ENCODE data around the gene ACD. TPM values are rescaled to one million over a fixed set of nuclear protein-coding genes. Genes with fewer than 3 reads are reported as not detected.

Gene ACD
- polyA plus RNA-seq, 1 experiment = 11.4 TPM

DNA sequence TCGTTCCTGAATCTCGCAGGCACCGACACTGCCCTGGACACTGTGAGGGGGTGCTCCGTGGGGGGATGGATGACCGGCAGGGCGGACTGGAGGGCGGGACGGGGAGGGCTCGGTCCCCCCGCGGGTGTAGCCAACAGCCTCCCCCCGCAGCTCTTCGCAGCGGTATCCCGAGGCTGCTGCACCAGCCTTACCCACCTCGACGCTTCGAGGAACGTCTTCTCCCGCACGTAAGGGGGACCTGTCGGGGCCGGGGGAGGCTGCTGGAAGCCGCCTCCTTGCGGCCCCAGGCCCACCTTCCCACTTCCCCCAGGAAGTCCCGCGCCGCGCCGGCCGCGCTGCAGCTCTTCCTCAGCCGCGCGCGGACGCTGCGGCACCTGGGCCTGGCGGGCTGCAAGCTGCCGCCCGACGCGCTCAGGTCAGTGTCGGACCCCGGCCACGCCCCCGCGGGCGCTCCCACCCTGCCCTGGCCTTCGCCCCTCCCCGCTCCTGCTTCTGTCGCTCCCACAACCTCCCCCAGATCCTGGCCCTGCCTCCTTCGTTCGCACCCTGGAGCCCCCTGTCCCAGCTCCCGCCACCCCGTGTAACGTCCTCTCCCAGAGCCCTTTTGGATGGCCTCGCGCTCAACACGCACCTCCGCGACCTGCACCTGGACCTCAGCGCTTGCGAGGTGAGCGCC lies 11.8 kb downstream of the ACD start:
- CTCF ChIA-PET = interaction anchor here (2.3 to 10.2 kb wide), 2 partner anchors 101 to 127 kb away, joined by 5 to 75 read pairs; no protein-coding TSS in a partner anchor
- POLR2A ChIA-PET = interaction anchor here (1.1 kb wide), 1 partner anchor 86 kb away, joined by 4 read pairs; the partner anchor contains the start of gene CTCF
- no peak overlapping the region for H3K27ac ChIP-seq (ENCODE audit: low read depth, low read length)
- H3K9me3 ChIP-seq (ENCODE audit: control insufficient read depth, insufficient read depth, low read length) = no peaks in the 10 kb centered on the region; the same call in 1 of the 2 replicates
- no peak for DNase-seq (ENCODE audit: low read depth, low spot score)
- TF ChIP-seq, protein P1, sequence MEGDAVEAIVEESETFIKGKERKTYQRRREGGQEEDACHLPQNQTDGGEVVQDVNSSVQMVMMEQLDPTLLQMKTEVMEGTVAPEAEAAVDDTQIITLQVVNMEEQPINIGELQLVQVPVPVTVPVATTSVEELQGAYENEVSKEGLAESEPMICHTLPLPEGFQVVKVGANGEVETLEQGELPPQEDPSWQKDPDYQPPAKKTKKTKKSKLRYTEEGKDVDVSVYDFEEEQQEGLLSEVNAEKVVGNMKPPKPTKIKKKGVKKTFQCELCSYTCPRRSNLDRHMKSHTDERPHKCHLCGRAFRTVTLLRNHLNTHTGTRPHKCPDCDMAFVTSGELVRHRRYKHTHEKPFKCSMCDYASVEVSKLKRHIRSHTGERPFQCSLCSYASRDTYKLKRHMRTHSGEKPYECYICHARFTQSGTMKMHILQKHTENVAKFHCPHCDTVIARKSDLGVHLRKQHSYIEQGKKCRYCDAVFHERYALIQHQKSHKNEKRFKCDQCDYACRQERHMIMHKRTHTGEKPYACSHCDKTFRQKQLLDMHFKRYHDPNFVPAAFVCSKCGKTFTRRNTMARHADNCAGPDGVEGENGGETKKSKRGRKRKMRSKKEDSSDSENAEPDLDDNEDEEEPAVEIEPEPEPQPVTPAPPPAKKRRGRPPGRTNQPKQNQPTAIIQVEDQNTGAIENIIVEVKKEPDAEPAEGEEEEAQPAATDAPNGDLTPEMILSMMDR (IDR thresholded peaks at IDR 0.05; ENCODE audit: low read depth, low read length) = no peak
- H3K4me3 ChIP-seq (ENCODE audit: low read depth, low read length) = no peak overlapping the region
- peaks cover 64% of the 10 kb centered on the region for H3K27me3 ChIP-seq (ENCODE audit: control insufficient read depth, insufficient read depth, low read length)

DNA sequence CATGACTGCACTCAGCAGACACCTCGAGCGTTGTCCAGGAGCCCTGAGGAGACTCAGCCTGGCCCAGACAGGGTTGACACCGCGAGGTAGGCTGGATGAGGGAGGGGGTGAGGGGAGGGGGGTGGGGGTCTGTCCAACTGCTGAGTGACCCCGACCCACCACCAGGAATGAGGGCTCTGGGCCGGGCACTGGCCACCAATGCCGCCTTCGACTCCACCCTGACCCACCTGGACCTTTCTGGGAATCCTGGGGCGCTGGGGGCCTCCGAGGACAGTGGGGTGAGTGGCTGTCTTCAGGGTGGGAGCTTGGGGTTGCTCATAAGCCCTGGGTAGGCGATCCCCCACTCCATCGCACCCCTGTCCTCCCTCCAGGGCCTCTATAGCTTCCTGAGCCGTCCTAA lies 12.4 kb downstream of the ACD start:
- Histone ChIP-seq H3K9me3 (ENCODE audit: control insufficient read depth, insufficient read depth, low read length) (no peaks in the 10 kb centered on the region; the same call in 1 of the 2 replicates), H3K27ac (ENCODE audit: low read depth, low read length) (no peak overlapping the region), H3K4me3 (ENCODE audit: low read depth, low read length) (no peak overlapping the region), H3K27me3 (ENCODE audit: control insufficient read depth, insufficient read depth, low read length) (peaks cover 64% of the 10 kb centered on the region)
- TF ChIP-seq, protein P1 (IDR thresholded peaks at IDR 0.05; ENCODE audit: low read depth, low read length) = no peak
- DNase-seq (ENCODE audit: low read depth, low spot score) = no peak
- ChIA-PET POLR2A (interaction anchor here (1.1 kb wide), 1 partner anchor 86 kb away, joined by 4 read pairs; the partner anchor contains the start of gene CTCF), CTCF (interaction anchor here (2.3 to 10.2 kb wide), 2 partner anchors 100 to 126 kb away, joined by 5 to 75 read pairs; no protein-coding TSS in a partner anchor)

DNA sequence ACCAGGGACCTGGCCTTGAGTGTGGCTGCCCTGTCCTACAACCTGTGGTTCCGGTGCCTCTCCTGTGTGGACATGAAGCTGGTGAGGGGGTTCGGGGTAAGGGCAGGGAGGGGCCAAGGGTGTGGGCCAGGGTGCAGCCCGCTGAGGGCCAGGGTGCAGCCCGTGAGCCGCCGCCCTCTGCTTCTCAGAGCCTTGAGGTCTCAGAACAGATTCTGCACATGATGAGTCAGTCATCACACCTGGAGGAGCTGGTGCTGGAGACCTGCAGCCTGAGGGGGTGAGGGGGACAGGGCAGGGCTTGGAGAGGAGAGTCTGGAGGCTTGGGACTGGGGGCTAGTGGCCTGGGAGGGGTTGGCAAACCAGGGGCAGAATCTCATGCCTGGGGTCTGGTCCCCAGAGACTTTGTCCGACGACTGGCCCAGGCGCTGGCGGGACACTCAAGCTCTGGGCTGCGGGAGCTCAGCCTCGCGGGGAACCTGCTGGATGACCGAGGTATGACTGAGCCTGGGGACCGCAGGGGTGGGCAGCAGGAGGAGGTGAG lies 12.9 kb downstream of the ACD start:
- Histone ChIP-seq H3K27ac (ENCODE audit: low read depth, low read length) (no peak overlapping the region), H3K4me3 (ENCODE audit: low read depth, low read length) (no peak overlapping the region), H3K9me3 (ENCODE audit: control insufficient read depth, insufficient read depth, low read length) (no peaks in the 10 kb centered on the region; the same call in 1 of the 2 replicates), H3K27me3 (ENCODE audit: control insufficient read depth, insufficient read depth, low read length) (peaks cover 61% of the 10 kb centered on the region)
- DNase-seq (ENCODE audit: low read depth, low spot score) = no peak
- ChIA-PET CTCF (interaction anchor here (2.3 to 10.2 kb wide), 3 partner anchors 100 to 126 kb away, joined by 5 to 75 read pairs (median 74); no protein-coding TSS in a partner anchor), POLR2A (interaction anchor here (1.1 kb wide), 1 partner anchor 85 kb away, joined by 4 read pairs; the partner anchor contains the start of gene CTCF)
- TF ChIP-seq, protein P1 (IDR thresholded peaks at IDR 0.05; ENCODE audit: low read depth, low read length) = no peak

DNA sequence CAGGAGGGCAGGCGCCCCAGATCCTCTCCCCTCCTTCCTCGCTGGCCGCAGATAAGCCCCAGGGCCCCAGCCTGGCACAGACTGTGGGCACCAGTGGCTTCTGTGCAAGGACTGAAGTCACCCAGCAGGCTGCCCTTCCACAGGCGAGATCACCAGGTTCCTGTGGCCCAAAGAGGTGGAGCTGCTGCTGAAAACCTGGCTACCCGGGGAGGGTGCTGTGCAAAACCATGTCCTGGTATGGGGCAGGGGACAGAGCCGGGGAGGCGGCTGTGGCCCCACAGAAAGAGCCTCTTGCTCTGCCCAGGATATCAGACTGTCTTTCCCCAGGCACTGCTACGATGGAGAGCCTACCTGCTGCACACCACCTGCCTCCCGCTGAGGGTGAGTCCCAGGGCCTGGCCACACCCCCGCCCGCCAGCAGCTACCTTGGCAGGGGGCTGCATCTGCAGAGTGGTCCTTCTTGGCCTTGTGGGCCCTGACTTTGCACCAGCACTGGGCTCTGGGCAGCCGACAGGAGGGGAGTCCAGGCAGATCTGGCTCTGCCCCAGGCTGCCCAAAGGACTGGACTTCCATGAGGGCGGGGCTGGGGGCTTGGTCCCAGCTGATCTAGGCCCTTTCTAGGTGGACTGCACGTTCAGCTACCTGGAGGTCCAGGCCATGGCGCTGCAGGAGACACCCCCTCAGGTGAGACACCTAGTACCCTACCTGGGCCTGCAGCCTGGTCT lies 14.5 kb downstream of the ACD start:
- no peak overlapping the region for H3K27ac ChIP-seq (ENCODE audit: low read depth, low read length)
- H3K9me3 ChIP-seq (ENCODE audit: control insufficient read depth, insufficient read depth, low read length) = no peaks in the 10 kb centered on the region; the same call in 1 of the 2 replicates
- no peak for DNase-seq (ENCODE audit: low read depth, low spot score)
- ChIA-PET CTCF (interaction anchor here (0.6 to 10.2 kb wide), 18 partner anchors 11 to 164 kb away, joined by 3 to 75 read pairs (median 6); partner anchors contain the start of gene CTCF), POLR2A (interaction anchor here (1.1 kb wide), 1 partner anchor 15 kb away, joined by 3 read pairs; the partner anchor contains the start of gene ACD)
- no peak overlapping the region for H3K4me3 ChIP-seq (ENCODE audit: low read depth, low read length)
- TF ChIP-seq, protein P1 (IDR thresholded peaks at IDR 0.05; ENCODE audit: low read depth, low read length) = no peak
- H3K27me3 ChIP-seq (ENCODE audit: control insufficient read depth, insufficient read depth, low read length) = peaks cover 47% of the 10 kb centered on the region

All from AG04450 (cell line).